Urinary bladder (tissue), 4 donors: ENCODE data around the gene CELA3A. TPM values are rescaled to one million over a fixed set of nuclear protein-coding genes. Genes with fewer than 3 reads are reported as not detected.
"Not testable (repeated sequence)": the region's sequence is repeated elsewhere in the genome, so short reads cannot be mapped to it uniquely, and the experiment has no call there.

Experiments
- DNase-seq: peaks from one replicate; pipeline ENCODE4 v3.0.0-alpha.2; 2015; ENCODE audit errors: extremely low spot score
- H3K27ac ChIP-seq: one replicate; pipeline ENCODE4 v1.5.1; 2013; ENCODE audit warnings: low read depth, mild to moderate bottlenecking, moderate library complexity
- H3K36me3 ChIP-seq: one replicate; pipeline ENCODE4 v1.6.1; 2013; ENCODE audit warnings: mild to moderate bottlenecking, moderate library complexity; ENCODE audit not compliant: insufficient read depth
- H3K4me1 ChIP-seq: one replicate; pipeline ENCODE4 v1.6.1; 2013; ENCODE audit warnings: mild to moderate bottlenecking, moderate library complexity; ENCODE audit not compliant: insufficient read depth
- H3K4me3 ChIP-seq: one replicate; pipeline ENCODE4 v1.5.1; 2013; ENCODE audit warnings: low read depth, low read length
- WGBS: extraction: QIAGEN DNeasy Blood & Tissue Kit; methylation state at CpG from one replicate; pipeline ENCODE4 v1.1.7; 2013; 5-methylcytosine and 5-hydroxymethylcytosine counted together
- polyA plus RNA-seq: library from polyadenylated mRNA; stranded (reverse); fragments of 200-250 nt; gene quantifications from one replicate; pipeline ENCODE4 v1.2.3, GENCODE V29; 2013
- total RNA-seq: library from RNA; depleted of rRNA; stranded (reverse); fragments of >200 nt; gene quantifications from one replicate; pipeline ENCODE4 v1.2.3, GENCODE V29; 2014
- donor health status: healthy with polysubstance abuse.
- donor health status: healthy.

The CELA3A gene
- total and polyA plus RNA-seq, 2 donors = 2.0 TPM; not detected in 1

DNA sequence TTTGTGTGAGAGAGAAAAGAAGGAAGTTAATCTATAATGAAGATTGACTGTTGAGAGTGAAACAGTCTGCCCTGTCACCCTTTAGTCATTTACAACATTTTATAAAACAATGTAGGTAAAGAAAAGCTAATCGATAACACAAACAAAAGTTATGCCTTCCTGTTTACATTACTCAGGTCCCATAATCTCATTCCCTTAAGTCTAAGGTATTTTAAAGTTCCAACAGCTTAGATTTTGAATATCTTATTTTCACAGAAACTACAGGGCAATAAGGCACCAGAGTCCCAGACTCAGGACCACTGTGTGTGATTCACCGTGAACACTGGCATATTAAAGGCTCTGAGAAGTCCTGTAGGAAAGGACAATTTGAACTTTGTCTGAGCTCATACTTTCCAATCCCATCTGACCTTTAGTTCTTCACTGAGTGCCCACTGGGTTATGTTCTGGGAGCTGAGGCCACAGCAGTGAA, 28.4 kb upstream of the CELA3A start:
- H3K36me3 ChIP-seq, H3K4me1 ChIP-seq, H3K4me3 ChIP-seq, H3K27ac ChIP-seq, DNase-seq: not testable (repeated sequence)
- WGBS = 49% methylated on average over 2 of the region's 2 CpGs

DNA sequence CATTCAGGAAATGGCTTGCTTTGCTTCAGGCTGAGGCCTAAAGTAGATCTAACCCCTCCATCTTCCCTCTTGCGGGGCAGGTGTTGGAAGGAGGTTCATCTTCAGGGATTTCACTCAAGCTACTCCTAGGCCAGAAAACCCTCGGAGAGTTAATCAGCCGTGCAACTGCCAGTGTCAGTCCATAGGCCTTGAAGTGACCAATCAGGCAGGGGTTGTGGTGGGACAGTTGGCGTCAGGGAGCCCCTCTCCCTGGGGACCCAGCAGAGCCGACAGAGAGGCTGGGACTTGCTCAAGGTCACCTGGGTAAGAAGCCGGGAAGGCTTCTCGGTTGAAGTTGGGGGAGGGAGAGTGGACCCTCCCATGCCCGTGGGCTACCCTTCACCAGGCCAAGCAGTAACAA, 27.5 kb upstream of the CELA3A start:
- not testable (repeated sequence) for H3K4me3 ChIP-seq, H3K27ac ChIP-seq, H3K36me3 ChIP-seq, H3K4me1 ChIP-seq, DNase-seq
- 91% methylated on average over 8 of the region's 8 CpGs for WGBS

- peak; percentile 40 for DNase-seq
- H3K27ac ChIP-seq, H3K36me3 ChIP-seq, H3K4me3 ChIP-seq, H3K4me1 ChIP-seq: not testable (repeated sequence)
- WGBS = 59% methylated on average over 6 of the region's 6 CpGs
These were observed 26.8 kb upstream of the CELA3A start for GRCh38 chr1:21974699-21975098.

- not testable (repeated sequence) for H3K36me3 ChIP-seq, H3K4me1 ChIP-seq, H3K27ac ChIP-seq, DNase-seq, H3K4me3 ChIP-seq
- WGBS = 93% methylated on average over 9 of the region's 9 CpGs
These were observed 26.2 kb upstream of the CELA3A start for GRCh38 chr1:21975296-21975695.

- H3K4me3 ChIP-seq, H3K36me3 ChIP-seq, H3K27ac ChIP-seq, DNase-seq, H3K4me1 ChIP-seq: not testable (repeated sequence)
- WGBS = 85% methylated on average over 9 of the region's 9 CpGs
These were observed 24.7 kb upstream of the CELA3A start, which contains the start of gene CELA3B for GRCh38 chr1:21976703-21977239. TSS of gene CELA3B (plus strand) at chr1:21977022. CDS start at chr1:21977040, 18 bp downstream.

- DNase-seq, H3K36me3 ChIP-seq, H3K4me1 ChIP-seq, H3K27ac ChIP-seq, H3K4me3 ChIP-seq: not testable (repeated sequence)
- 87% methylated on average over 11 of the region's 11 CpGs for WGBS
These were observed 23.2 kb upstream of the CELA3A start for GRCh38 chr1:21978209-21978608.

DNA sequence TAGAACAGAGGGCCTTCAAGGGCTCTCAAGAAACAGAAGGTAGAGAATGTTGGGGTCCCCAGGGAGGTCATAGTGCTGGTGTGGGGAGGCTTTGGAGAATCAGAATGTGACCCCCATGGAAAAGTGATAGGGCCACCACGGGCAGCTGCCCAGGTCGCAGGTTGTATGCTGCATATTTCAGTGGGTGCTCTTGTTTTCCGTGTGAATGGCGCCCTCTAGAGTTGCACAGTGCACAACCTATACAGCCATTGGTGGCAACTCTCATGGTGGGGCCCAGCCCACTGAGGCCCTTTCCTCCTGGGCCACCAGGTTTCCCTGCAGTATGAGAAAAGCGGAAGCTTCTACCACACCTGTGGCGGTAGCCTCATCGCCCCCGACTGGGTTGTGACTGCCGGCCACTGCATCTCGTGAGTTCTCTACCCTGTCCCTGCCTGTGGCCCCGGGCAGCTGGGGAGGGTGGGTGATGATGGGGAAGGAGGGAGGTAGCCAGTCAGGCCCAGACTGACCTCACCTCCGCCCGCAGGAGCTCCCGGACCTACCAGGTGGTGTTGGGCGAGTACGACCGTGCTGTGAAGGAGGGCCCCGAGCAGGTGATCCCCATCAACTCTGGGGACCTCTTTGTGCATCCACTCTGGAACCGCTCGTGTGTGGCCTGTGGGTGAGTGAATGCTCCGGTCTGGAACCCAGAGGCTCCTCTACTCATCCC, 20.8 kb upstream of the CELA3A start:
- 70% methylated on average over 21 of the region's 21 CpGs for WGBS

GRCh38 chr1:21981253-21981652, 20.2 kb upstream of the CELA3A start:
- not testable (repeated sequence) for H3K36me3 ChIP-seq, H3K4me1 ChIP-seq, H3K27ac ChIP-seq, H3K4me3 ChIP-seq, DNase-seq
- WGBS = 76% methylated on average over 4 of the region's 4 CpGs

More for the DNA sequence above, 20.8 kb upstream of the CELA3A start:
- not testable (repeated sequence) for H3K4me3 ChIP-seq, H3K27ac ChIP-seq, DNase-seq, H3K36me3 ChIP-seq, H3K4me1 ChIP-seq

- H3K4me3 ChIP-seq, H3K36me3 ChIP-seq, DNase-seq, H3K27ac ChIP-seq, H3K4me1 ChIP-seq: not testable (repeated sequence)
- 71% methylated on average over 6 of the region's 6 CpGs for WGBS
These were observed 19.3 kb upstream of the CELA3A start for GRCh38 chr1:21982122-21982521.

GRCh38 chr1:21983539-21983938, 17.9 kb upstream of the CELA3A start:
- H3K4me3 ChIP-seq, H3K36me3 ChIP-seq, H3K4me1 ChIP-seq, DNase-seq, H3K27ac ChIP-seq: not testable (repeated sequence)
- 55% methylated on average over 7 of the region's 15 CpGs for WGBS

DNA sequence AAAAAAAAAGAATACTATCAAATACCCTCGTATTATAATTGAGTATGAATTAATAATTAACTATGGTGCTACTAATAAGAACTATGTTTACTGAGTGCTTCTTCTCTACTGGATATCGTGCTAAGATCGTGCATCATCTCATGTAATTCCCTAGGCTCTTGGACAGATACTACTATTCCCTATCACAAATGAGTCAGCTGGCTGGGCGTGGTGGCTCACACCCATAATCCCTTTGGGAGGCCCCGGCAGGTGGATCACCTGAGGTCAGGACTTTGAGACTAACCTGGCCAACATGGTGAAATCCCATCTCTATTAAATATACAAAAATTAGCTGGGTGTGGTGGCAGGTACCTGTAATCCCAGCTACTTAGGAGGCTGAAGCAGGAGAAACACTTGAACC, 15.6 kb upstream of the CELA3A start:
- 50% methylated on average over 2 of the region's 5 CpGs for WGBS

GRCh38 chr1:21986386-21986785, 15.1 kb upstream of the CELA3A start:
- H3K36me3 ChIP-seq, H3K27ac ChIP-seq, H3K4me3 ChIP-seq, H3K4me1 ChIP-seq, DNase-seq: not testable (repeated sequence)
- WGBS = 85% methylated on average over 11 of the region's 12 CpGs

More for the DNA sequence above, 15.6 kb upstream of the CELA3A start:
- H3K4me3 ChIP-seq, H3K36me3 ChIP-seq, DNase-seq, H3K4me1 ChIP-seq, H3K27ac ChIP-seq: not testable (repeated sequence)

DNA sequence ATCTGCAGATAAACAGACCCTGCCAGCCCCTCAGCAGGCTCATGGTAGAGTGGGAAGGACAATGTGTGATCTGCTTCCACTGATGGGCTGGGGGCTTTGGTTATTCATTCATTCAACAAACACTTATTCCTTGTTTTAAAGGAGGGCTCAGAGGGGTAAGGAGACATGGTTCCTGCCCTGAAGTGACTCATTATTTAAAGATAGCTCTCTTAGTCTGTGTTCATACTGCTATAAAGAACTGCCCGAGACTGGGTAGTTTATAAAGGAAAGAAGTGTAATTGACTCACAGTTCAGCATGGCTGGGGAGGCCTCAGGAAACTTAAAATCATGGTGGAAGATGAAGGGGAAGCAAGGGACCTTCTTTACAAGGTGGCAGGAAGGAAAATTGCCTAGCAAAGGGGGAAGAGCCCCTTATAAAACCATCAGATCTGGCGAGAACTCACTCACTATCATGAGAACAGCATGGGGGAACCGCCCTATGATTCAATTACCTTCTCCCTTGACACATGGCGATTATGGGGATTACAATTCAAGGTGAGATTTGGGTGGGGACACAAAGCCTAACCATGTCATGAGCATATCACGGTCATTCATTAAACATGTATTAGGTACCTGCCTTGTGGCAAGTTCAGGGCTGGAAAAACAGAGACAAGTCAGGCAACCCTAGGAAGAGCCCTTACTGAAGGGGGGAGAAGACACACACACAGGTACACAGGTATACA, 11.6 kb upstream of the CELA3A start:
- H3K4me3 ChIP-seq, H3K27ac ChIP-seq, H3K36me3 ChIP-seq, H3K4me1 ChIP-seq, DNase-seq: not testable (repeated sequence)
- 35% methylated on average over 2 of the region's 5 CpGs for WGBS

DNA sequence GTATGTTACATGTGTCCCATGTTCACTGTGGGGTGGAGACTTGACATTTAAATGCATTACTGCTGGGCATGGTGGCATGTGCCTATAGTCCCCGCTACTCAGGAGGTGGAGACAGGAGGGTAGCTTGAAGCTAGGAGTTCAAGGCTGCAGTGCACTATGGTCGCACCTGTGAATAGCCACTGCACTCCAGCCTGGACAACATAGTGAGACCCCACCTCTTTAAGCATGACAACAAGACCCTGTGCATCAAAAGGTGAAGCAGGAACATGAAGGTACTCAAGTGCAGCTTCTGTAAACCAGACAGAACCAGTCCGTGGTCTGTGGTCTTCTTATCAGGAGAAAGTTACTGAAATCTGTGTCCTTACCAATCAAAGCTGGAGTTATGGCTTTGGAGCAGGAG, 9.3 kb upstream of the CELA3A start:
- not testable (repeated sequence) for H3K36me3 ChIP-seq, H3K27ac ChIP-seq, H3K4me3 ChIP-seq, H3K4me1 ChIP-seq, DNase-seq
- WGBS = 84% methylated on average over 3 of the region's 3 CpGs
